ENCODE measurements around the gene TMEM178B.
"Not testable (repeated sequence)": the region's sequence is repeated elsewhere in the genome, so short reads cannot be mapped to it uniquely, and the experiment has no call there.

Gene TMEM178B

GRCh38 chr7:141073173-141073640 lies 657 bp upstream of the TMEM178B start:
- in situ Hi-C loops (cut with MboI; ENCODE audit: low sequenced_read_pairs): no loop called here

- in situ Hi-C loops (cut with MboI; ENCODE audit: low sequenced_read_pairs): no loop called here
Observed at GRCh38 chr7:141074162-141074991, 513 bp downstream of the TMEM178B start.

- in situ Hi-C loops (cut with MboI; ENCODE audit: low sequenced_read_pairs): no loop called here
Observed at GRCh38 chr7:141074997-141075396, 1.1 kb downstream of the TMEM178B start.

- in situ Hi-C loops (cut with MboI; ENCODE audit: low sequenced_read_pairs): no loop called here
Observed at GRCh38 chr7:141076377-141076776, 2.5 kb downstream of the TMEM178B start.

GRCh38 chr7:141079219-141079618 lies 5.4 kb downstream of the TMEM178B start:
- in situ Hi-C loops (cut with MboI; ENCODE audit: low sequenced_read_pairs): no loop called here

- in situ Hi-C loops (cut with MboI; ENCODE audit: low sequenced_read_pairs): not testable (repeated sequence)
Observed at GRCh38 chr7:141089490-141089889, 15.6 kb downstream of the TMEM178B start.

GRCh38 chr7:141094336-141095070 lies 20.6 kb downstream of the TMEM178B start:
- in situ Hi-C loops (cut with MboI; ENCODE audit: low sequenced_read_pairs): no loop called here

GRCh38 chr7:141097430-141097829 lies 23.6 kb downstream of the TMEM178B start:
- in situ Hi-C loops (cut with MboI; ENCODE audit: low sequenced_read_pairs): no loop called here

GRCh38 chr7:141102436-141102835 lies 28.6 kb downstream of the TMEM178B start:
- in situ Hi-C loops (cut with MboI; ENCODE audit: low sequenced_read_pairs): no loop called here

- in situ Hi-C loops (cut with MboI; ENCODE audit: low sequenced_read_pairs): no loop called here
Observed at GRCh38 chr7:141103847-141104429, 30.1 kb downstream of the TMEM178B start.

GRCh38 chr7:141113131-141113530 lies 39.3 kb downstream of the TMEM178B start:
- in situ Hi-C loops (cut with MboI; ENCODE audit: low sequenced_read_pairs): no loop called here

GRCh38 chr7:141114029-141114664 lies 40.3 kb downstream of the TMEM178B start:
- in situ Hi-C loops (cut with MboI; ENCODE audit: low sequenced_read_pairs): no loop called here

GRCh38 chr7:141115965-141116364 lies 42.1 kb downstream of the TMEM178B start:
- in situ Hi-C loops (cut with MboI; ENCODE audit: low sequenced_read_pairs): no loop called here

- in situ Hi-C loops (cut with MboI; ENCODE audit: low sequenced_read_pairs): not testable (repeated sequence)
Observed at GRCh38 chr7:141116661-141117060, 42.8 kb downstream of the TMEM178B start.

- in situ Hi-C loops (cut with MboI; ENCODE audit: low sequenced_read_pairs): no loop called here
Observed at GRCh38 chr7:141118767-141119166, 44.9 kb downstream of the TMEM178B start.

- in situ Hi-C loops (cut with MboI; ENCODE audit: low sequenced_read_pairs): no loop called here
Observed at GRCh38 chr7:141119187-141119586, 45.3 kb downstream of the TMEM178B start.

- in situ Hi-C loops (cut with MboI; ENCODE audit: low sequenced_read_pairs): no loop called here
Observed at GRCh38 chr7:141122736-141123135, 48.9 kb downstream of the TMEM178B start.

GRCh38 chr7:141123522-141123921 lies 49.7 kb downstream of the TMEM178B start:
- in situ Hi-C loops (cut with MboI; ENCODE audit: low sequenced_read_pairs): no loop called here

GRCh38 chr7:141126107-141126506 lies 52.2 kb downstream of the TMEM178B start:
- in situ Hi-C loops (cut with MboI; ENCODE audit: low sequenced_read_pairs): no loop called here

GRCh38 chr7:141128506-141128905 lies 54.6 kb downstream of the TMEM178B start:
- in situ Hi-C loops (cut with MboI; ENCODE audit: low sequenced_read_pairs): no loop called here

- in situ Hi-C loops (cut with MboI; ENCODE audit: low sequenced_read_pairs): no loop called here
Observed at GRCh38 chr7:141128931-141129330, 55.1 kb downstream of the TMEM178B start.

All from hTERT RPE-1 (cell line).